ENCODE results near the gene MOCS3.

MOCS3 gene

GRCh38 chr20:50953196-50953595 is 5.4 kb upstream of the MOCS3 start:
- DNase-seq (ENCODE audit: extremely low read depth, low read depth): no peak
- no peak overlapping the region for H3K4me3 ChIP-seq (replicated peaks; ENCODE audit: low read depth, low read length)
- TF ChIP-seq CTCF (IDR thresholded peaks at IDR 0.05; ENCODE audit: low read depth, low read length, missing control alignments): no peak

GRCh38 chr20:50953821-50954220 is 4.8 kb upstream of the MOCS3 start:
- no peak for DNase-seq (ENCODE audit: extremely low read depth, low read depth)
- TF ChIP-seq CTCF (IDR thresholded peaks at IDR 0.05; ENCODE audit: low read depth, low read length, missing control alignments): no peak
- H3K4me3 ChIP-seq (replicated peaks; ENCODE audit: low read depth, low read length): no peak overlapping the region

GRCh38 chr20:50957276-50957675 is 1.3 kb upstream of the MOCS3 start:
- DNase-seq (ENCODE audit: extremely low read depth, low read depth): no peak
- TF ChIP-seq CTCF (IDR thresholded peaks at IDR 0.05; ENCODE audit: low read depth, low read length, missing control alignments): no peak
- peak overlapping the region; percentile 99 for H3K4me3 ChIP-seq (replicated peaks; ENCODE audit: low read depth, low read length)

- DNase-seq (ENCODE audit: extremely low read depth, low read depth): no peak
- TF ChIP-seq CTCF (IDR thresholded peaks at IDR 0.05; ENCODE audit: low read depth, low read length, missing control alignments): no peak
- peak within 1 kb of the TSS; percentile 99 for H3K4me3 ChIP-seq (replicated peaks; ENCODE audit: low read depth, low read length)
These were observed 612 bp upstream of the MOCS3 start, which contains the start of gene DPM1 for GRCh38 chr20:50957798-50958614. DPM1 (minus strand) TSS chr20:50958532; CDS start chr20:50958523, 9 bp downstream.

- DNase-seq (ENCODE audit: extremely low read depth, low read depth): no peak
- TF ChIP-seq CTCF (IDR thresholded peaks at IDR 0.05; ENCODE audit: low read depth, low read length, missing control alignments): no peak
- H3K4me3 ChIP-seq (replicated peaks; ENCODE audit: low read depth, low read length): peak overlapping the region; percentile 99
These were observed 1.0 kb downstream of the MOCS3 start for GRCh38 chr20:50959543-50960126.

GRCh38 chr20:50967586-50967985 is 9.0 kb downstream of the MOCS3 start:
- H3K4me3 ChIP-seq (replicated peaks; ENCODE audit: low read depth, low read length): no peak overlapping the region
- DNase-seq (ENCODE audit: extremely low read depth, low read depth): no peak
- TF ChIP-seq CTCF (IDR thresholded peaks at IDR 0.05; ENCODE audit: low read depth, low read length, missing control alignments): no peak
